ENCODE data around the gene SNX32. TPM values are rescaled to one million over a fixed set of nuclear protein-coding genes. Genes with fewer than 3 reads are reported as not detected.

Gene SNX32
- total RNA-seq, 4 donors from 2014 or later: 0.58 to 2.6 TPM; not detected in 2

- intact Hi-C loops (cut with DNase I; ENCODE audit: low total_unique reads): no loop called here
- Histone ChIP-seq H3K27me3 (peaks cover 2 to 23% of the 10 kb centered on the region in 2 donors), H3K9me3 (no peaks in the 10 kb centered on the region), H3K27ac (no peak overlapping the region), H3K4me3 (no peak overlapping the region), H3K36me3 (no peaks in the 10 kb centered on the region), H3K4me1 (peaks cover 0 to 6% of the 10 kb centered on the region in 2 donors)
- DNase-seq: no peak
- TF ChIP-seq POLR2A (IDR thresholded peaks at IDR 0.05): no peak
- TF ChIP-seq, protein P1, sequence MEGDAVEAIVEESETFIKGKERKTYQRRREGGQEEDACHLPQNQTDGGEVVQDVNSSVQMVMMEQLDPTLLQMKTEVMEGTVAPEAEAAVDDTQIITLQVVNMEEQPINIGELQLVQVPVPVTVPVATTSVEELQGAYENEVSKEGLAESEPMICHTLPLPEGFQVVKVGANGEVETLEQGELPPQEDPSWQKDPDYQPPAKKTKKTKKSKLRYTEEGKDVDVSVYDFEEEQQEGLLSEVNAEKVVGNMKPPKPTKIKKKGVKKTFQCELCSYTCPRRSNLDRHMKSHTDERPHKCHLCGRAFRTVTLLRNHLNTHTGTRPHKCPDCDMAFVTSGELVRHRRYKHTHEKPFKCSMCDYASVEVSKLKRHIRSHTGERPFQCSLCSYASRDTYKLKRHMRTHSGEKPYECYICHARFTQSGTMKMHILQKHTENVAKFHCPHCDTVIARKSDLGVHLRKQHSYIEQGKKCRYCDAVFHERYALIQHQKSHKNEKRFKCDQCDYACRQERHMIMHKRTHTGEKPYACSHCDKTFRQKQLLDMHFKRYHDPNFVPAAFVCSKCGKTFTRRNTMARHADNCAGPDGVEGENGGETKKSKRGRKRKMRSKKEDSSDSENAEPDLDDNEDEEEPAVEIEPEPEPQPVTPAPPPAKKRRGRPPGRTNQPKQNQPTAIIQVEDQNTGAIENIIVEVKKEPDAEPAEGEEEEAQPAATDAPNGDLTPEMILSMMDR (IDR thresholded peaks at IDR 0.05): no peak
These were observed 42.7 kb upstream of the SNX32 start for GRCh38 chr11:65790902-65791650.

DNA sequence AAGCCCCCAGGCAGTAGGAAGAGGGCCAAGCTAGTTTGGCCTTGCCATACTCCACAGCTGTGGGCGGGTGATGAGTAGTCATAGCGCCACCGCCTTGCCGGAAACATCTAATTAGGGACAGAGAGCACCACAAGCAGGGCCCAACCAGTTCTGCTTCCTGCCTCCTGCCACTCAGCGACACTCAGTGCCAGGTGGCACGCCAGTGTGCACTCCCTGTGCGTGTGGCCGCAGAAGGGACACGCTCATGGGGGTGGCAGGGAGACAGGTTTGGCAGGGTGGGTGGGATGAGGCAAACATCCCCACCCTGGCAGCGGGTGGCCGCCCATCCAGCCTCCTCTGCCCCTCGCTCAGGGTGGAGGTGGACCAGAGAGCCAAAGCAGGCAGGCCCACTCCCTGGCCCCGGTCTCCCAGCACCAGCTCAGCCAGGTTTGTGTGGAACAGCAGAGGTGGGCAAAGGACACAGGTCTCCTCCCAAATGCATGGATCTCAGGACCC lies 42.0 kb upstream of the SNX32 start:
- no peak for DNase-seq
- Histone ChIP-seq H3K36me3 (no peaks in the 10 kb centered on the region), H3K27ac (no peak overlapping the region)

GRCh38 chr11:65792456-65792855 lies 41.3 kb upstream of the SNX32 start:
- Histone ChIP-seq H3K36me3 (no peaks in the 10 kb centered on the region), H3K9me3 (no peaks in the 10 kb centered on the region), H3K27ac (no peak overlapping the region), H3K4me1 (no peaks in the 10 kb centered on the region), H3K27me3 (peaks cover 0 to 13% of the 10 kb centered on the region in 2 donors), H3K4me3 (no peak overlapping the region)
- TF ChIP-seq, protein P1 (IDR thresholded peaks at IDR 0.05): no peak
- TF ChIP-seq POLR2A (IDR thresholded peaks at IDR 0.05): no peak
- DNase-seq: no peak
- intact Hi-C loops (cut with DNase I; ENCODE audit: low total_unique reads): no loop called here

More for the DNA sequence above, 42.0 kb upstream of the SNX32 start:
- intact Hi-C loops (cut with DNase I; ENCODE audit: low total_unique reads): no loop called here
- TF ChIP-seq POLR2A (IDR thresholded peaks at IDR 0.05): no peak
- no peaks in the 10 kb centered on the region for H3K4me1 ChIP-seq
- H3K27me3 ChIP-seq: peaks cover 0 to 17% of the 10 kb centered on the region in 2 donors
- H3K9me3 ChIP-seq: no peaks in the 10 kb centered on the region
- H3K4me3 ChIP-seq: no peak overlapping the region

- H3K27ac ChIP-seq: no peak overlapping the region
- no peak for TF ChIP-seq POLR2A (IDR thresholded peaks at IDR 0.05)
- TF ChIP-seq, protein P1 (IDR thresholded peaks at IDR 0.05): no peak
- no peak for DNase-seq
These were observed 40.6 kb upstream of the SNX32 start for GRCh38 chr11:65793144-65793581.

GRCh38 chr11:65793625-65794400 lies 40.0 kb upstream of the SNX32 start:
- Histone ChIP-seq H3K27ac (no peak overlapping the region), H3K4me1 (no peaks in the 10 kb centered on the region), H3K36me3 (no peaks in the 10 kb centered on the region), H3K9me3 (no peaks in the 10 kb centered on the region), H3K27me3 (peaks cover 0 to under 1% of the 10 kb centered on the region in 2 donors), H3K4me3 (no peak overlapping the region)
- intact Hi-C loops (cut with DNase I; ENCODE audit: low total_unique reads): no loop called here
- DNase-seq: no peak
- TF ChIP-seq, protein P1 (IDR thresholded peaks at IDR 0.05): no peak
- no peak for TF ChIP-seq POLR2A (IDR thresholded peaks at IDR 0.05)

More at GRCh38 chr11:65793144-65793581, 40.6 kb upstream of the SNX32 start:
- Histone ChIP-seq H3K4me1 (no peaks in the 10 kb centered on the region), H3K27me3 (peaks cover 0 to 7% of the 10 kb centered on the region in 2 donors), H3K36me3 (no peaks in the 10 kb centered on the region), H3K9me3 (no peaks in the 10 kb centered on the region), H3K4me3 (no peak overlapping the region)
- intact Hi-C loops (cut with DNase I; ENCODE audit: low total_unique reads): no loop called here

Data from uterus (tissue), 4 donors.